LNCAP (cell line): ENCODE measurements around the gene BSND.

Experiments
- CTCF ChIP-seq: fragments of 450-650 bp; IDR thresholded peaks from 2 replicates; pipeline ENCODE4 v1.5.1; 2017; ENCODE audit warnings: mild to moderate bottlenecking

Gene BSND

DNA sequence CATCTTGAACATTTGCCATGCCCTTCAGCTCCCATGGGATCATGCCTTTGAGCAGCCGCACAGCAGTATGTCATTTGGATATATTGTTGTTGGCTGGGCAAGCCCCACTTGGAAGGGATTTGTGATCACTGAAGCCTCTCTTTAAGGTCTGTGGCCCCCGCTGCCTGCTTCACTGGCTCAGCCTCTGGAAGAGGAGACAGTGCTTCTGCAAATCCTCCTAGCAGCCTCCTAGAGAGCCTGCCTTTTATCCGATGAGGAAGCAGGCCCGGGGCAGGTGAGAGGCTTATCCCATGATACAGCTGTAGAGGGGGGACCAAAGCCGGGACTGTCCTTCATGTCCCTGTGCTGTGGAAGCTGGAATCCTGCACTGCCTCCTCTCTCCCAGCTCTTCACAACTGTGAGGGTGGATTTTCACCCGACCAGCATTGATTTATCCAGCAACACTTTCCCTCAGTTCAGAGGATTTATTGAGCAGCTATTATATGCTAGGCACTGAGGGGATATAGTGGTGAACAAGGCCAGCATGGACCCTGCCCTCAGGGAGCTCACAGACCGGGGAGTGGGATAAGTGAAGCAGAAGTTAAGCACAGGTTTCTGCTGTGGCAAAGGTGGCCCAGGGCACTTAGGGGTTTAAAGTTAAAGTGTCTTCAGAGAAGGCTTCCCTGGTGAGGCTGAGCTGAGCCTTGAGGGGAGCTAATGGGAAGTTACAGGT, 14.4 kb upstream of the BSND start:
- TF ChIP-seq CTCF = no peak

DNA sequence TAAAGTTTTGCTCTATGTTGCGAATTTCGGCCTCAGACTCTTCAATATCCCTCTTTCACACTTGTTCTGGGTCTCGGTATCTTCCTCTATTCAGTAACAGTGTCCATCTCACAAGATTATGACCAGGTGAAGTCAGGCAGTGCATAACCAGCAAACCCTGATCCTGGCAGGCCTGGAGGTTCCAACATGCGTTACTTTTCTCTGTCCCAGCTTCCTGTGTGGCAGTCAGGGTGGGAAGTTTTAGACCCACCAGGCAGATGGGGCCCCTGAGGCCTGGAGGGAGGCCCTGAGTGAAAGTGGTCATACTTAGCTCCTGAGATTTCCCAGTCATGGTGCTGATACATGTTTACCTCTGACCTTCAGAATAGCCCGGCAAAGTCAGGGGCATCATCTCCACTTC, 13.2 kb upstream of the BSND start:
- TF ChIP-seq CTCF = no peak

GRCh38 chr1:54986025-54986424, 12.7 kb upstream of the BSND start:
- no peak for TF ChIP-seq CTCF

- no peak for TF ChIP-seq CTCF
Measured at GRCh38 chr1:54986533-54986932, 12.2 kb upstream of the BSND start.

DNA sequence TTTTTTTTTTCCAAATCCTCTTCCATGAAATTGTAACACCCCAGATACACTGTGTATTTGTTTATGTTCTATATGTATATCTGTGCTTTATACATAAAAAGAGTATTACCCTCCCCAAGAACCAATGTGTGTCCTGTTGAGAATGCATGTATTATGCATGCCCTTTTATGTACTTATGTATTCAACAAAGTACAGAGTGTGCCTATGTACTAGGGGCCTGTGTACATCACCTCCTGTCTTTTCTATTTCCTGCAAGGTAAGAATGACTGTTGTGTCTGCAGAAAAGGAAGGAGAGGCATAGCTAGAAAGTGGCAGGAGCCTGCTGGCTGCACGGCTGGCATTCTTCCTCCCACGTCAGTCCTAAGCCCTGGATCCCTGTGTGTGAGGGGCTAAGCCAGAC, 11.3 kb upstream of the BSND start:
- no peak for TF ChIP-seq CTCF

GRCh38 chr1:54987919-54988705, 10.6 kb upstream of the BSND start:
- no peak for TF ChIP-seq CTCF

DNA sequence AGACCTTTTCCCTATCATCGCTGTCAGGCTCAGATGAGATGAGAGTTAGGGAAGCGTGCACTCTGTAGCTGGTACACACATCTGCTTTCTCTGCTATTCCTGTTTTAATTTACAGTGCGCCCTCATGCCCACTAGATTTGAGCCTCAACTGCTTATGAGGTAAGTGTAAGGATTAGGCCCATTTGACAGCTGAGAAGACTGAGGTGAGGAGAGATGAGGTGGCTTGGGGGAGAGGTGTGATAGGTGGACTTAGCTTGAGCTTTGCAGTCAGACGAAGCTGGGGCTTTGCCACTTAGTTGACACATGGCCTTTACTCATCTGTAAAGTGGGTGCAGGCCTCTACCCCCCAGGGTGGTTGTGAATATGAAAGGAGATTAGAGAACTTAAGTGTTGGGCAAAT, 9.8 kb upstream of the BSND start:
- TF ChIP-seq CTCF = no peak
